Islet precursor cell (in vitro differentiated cells): ENCODE measurements around the gene MDFIC.

Source experiments
- DNase-seq: peaks from one replicate; pipeline ENCODE4 v3.0.0-alpha.2; 2018

The MDFIC gene

DNA sequence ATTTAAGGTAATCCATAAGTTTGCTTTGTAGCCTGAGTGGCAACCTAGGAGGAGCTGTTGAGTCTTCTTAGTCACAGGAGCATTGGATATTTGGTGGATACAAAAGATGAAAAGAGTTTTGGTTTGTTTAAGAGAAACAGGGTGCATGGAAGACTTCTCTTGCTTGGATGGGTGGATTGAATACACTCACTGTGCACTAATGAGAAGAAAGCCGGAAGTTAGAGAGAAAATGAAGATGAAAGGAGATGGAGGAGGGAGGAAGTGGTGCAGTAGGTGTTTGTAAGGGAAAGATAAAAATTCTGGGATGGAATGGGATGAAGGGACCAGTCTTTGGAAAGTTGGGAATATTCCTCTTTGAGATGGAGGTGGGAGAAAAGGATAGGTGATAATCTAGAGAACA, 7.7 kb downstream of the MDFIC start:
- no peak for DNase-seq

DNA sequence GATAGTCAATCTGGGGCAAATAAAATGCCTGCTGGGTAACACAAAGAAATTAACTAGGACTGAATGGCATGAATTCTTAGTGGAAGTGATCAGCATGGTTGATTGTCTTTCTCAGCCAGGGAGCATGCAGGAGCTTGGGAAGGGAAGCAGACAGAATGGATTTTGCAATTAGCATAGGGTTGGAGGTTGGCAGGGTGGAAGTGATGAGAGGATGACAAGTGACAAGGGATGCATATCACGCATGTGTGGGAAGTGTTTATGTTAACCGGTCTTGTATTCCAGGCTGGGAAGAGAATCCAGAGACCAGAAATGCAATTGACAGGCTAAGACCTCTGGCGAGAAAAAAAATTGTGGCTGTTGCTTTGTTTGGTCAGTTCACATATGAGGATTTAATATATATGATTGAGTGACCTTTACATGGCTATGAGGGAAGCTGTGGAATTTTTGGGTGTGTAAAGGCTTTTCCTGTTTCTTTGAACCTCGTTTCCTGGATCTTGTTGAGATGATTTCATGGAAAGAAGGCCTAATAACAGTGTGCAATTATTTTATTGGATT, 8.3 kb downstream of the MDFIC start:
- peak; percentile 55 for DNase-seq

DNA sequence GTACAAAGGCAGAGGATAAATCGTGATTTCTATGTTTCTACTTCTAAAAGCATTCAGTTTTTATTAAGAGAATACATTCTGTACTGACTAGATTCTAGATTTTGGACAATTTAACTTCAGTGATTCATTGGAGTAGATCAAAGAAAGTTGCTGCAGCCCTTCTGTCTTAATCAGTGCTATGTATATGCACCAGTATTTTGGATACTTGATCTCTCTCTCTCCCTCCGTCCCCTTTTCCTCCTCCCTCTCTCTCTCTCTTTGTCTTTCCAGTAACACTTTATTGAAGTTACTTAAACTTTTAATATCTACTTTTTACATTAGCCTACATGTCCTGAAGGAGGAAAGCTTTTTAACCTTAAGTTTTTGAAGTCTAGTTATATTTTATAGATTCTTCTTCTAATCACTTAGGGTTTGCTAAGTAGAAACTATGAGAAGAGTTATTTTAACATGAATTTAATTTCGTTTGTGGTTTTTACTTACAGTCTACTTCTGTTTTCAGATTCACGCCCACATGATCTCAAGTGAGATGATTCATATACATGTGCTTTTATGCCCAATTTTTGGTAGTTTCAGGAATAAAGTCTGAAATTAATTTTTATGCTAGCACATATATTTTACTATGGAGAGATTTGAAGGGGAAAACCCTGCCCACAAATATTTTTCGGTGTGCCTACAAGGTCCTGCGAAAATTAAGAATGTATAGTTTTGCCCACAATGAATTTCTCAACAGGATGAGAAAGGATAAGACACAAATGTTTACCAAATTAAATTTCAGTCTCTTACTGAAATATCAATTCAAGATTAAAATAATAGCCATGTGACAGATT, 9.1 kb downstream of the MDFIC start:
- DNase-seq, result no peak

DNA sequence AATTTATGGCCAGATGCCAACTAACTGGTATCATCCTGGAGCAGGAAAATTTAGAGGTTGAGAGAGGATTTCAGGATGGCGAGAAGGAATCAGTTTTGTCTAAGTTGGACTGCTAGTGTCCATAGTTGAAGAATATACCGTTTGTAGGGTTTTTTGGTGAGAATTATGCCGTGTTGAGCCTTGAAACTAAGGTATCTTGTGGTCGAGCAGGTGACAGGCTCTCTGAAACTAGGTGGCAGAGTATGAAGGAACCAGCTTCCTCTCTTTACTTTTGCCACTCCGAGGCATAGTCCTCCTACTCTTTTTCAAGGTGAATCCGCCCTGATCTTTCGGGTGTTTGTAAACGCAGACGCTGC, 9.7 kb downstream of the MDFIC start:
- no peak for DNase-seq

DNA sequence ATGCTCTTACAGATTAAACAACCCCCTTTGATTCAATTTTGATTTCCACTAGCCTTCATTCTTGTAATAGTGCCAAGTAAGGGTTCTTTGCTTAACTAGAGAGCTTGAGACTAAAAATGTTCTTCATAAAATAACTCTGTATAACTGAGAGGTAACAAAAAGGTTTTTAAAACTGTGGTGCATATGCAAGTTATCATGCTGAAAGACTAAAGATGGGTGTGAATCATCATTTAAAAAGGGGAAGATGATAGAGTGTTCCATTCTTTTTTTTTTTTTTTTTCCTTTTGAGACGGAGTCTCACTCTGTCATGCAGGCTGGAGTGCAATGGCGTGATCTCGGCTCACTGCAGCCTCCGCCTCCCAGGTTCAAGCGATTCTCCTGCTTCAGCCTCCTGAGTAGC, 11.1 kb downstream of the MDFIC start:
- no peak for DNase-seq

DNA sequence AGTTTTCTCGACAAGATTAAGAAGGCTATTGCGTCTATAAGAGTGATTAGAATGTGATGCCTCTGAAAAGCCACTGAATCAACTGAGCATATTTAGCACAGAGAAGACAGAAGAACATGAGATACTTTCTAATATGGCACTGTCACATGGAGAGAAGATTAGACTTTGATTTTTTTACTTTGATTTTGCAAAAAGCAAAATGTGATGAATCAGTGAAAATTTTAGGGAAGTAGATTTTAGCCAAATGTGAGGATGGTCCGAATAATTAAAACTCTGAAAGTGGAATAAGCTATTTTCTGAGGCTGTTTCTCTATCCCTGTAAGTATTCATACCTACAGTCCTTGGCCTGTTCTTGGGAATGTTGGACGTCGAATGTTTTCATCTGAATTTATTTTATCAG, 11.8 kb downstream of the MDFIC start:
- no peak for DNase-seq

DNA sequence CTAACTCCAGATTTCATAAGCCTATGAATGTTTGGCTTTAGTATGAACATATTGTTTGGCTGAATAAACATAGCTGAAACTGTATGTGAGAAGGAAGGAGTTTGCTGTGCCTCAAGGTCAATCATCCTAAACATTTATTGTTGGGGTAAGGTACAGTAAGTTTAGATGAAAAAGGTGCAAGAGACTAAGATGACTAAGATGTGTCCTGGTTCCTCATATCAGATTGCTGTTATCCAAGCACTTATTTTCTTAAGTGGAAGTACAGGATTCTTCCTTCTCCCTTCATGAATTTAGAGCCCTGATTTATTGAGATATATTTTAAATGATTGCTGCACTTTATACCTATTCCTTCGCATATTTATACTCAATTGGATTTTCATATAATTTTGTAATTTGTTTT, 12.2 kb downstream of the MDFIC start:
- DNase-seq, result no peak

DNA sequence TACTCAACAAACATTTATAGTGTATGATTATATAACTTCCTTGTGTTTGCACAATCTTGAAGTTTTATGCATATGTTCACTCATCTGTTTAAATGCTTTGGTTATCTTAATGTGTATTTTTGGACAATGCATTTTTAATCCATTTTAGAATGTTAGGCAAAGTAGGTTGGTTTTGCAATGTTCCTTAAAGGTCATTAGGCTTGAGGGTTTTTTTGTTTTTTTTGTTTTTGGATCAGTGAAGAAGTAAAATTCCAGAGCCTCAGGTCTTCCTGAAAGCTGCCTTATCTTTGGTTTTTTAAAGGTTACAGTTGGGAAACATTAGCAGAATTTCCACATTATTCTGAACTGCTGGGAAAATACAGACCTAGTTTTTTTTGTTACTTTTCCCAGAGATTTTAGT, 12.8 kb downstream of the MDFIC start:
- no peak for DNase-seq

DNA sequence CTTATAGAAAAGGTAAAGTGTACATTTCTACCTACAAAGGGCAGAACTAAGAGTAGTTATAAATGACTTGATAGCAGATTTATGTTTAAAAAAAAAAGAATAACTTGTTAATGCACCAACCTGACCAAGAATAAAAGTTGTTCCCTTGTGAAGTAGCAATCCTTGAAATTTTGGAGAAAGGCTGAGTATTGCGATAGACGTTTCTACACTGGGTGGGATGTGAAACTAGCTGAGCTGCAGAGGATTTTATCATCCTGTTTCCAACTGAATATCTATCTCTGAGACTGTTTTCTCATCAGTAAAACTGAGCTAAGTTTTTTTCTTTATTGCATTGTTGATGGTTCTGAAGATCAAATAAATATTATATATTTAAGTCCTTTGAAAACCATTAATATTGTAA, 14.6 kb downstream of the MDFIC start:
- no peak for DNase-seq

DNA sequence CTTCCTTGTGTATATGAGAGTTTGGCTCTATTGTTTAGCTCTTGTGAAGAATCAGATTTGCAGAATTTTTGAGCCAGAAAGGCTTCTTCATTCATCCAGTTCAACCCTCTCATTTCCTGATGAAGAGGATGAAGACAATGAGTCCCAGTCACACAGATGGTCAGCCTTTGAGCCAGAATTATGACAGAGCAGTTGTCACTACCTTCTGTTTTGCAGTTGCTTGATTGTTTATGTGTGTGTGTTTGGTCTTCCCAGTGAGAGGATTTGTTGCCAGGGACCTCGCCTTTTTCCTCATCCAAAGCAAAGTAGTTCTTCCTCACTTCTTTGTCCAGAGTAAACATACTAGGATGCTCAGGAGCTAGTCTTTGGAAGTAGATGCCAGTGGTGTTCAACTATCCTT, 15.6 kb downstream of the MDFIC start:
- DNase-seq, result no peak

DNA sequence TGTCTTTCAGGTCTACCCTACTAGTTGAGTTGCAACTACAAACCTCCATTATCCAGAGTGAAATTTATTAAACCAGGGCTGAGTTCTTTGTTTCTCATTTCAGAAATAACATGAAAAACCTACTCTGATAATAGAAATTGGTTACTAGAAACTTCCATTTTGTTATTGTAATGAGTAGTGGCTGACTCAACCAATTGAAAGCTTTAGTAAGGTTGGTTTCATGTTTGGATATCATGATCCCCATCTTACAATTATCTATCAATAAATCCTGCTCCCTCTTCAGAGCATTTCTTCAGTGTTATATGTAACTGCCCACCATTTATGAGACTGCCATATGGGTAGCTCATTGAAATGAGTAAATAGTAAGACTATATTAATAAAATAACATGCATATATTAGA, 16.9 kb downstream of the MDFIC start:
- no peak for DNase-seq

DNA sequence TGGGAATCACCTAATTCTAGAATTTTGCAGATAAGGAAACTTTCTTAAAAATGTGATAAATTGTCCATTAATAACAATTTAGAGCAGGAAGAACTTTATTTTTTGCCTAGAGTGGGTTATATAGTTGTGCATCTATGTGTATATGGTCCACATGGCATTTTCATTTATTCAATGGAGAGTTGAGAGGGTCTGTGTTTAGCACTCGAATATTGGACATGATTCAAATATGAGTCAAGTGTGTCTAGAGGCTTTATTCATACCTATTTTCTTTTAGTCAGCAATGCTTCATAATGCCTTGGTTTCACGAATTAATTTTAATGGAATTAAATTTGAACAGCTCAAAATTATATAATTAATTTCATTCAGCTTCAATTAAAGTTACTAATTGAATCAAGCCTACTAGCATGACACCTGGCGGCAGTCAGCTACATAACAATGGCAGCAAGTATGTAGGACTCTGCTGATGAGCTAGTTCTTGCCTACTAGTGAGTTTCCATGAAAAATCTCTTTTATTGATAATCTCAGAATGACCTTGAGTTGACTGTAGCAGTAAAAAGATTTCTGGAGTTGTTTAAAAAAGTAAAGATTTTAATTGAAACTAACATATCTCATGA, 17.7 kb downstream of the MDFIC start:
- no peak for DNase-seq

DNA sequence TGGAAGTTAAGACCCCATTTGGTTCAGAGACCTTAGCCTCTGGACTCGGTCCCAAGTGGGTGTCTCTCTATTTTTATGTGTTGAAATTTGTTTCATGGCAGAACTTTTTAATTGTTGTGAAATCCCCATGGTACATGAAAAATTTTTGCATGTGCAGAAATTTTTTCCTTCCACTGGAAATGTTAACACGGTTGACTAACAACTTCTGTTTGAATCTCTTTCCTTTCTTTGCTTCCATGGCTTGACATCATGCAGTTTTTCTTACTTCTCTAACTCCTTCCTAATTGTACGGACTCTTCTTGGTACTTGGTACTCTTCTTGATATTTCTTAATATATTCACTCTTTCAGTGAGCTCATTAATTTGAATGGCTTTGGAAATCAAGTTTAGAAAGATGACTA, 18.3 kb downstream of the MDFIC start:
- DNase-seq, result no peak

DNA sequence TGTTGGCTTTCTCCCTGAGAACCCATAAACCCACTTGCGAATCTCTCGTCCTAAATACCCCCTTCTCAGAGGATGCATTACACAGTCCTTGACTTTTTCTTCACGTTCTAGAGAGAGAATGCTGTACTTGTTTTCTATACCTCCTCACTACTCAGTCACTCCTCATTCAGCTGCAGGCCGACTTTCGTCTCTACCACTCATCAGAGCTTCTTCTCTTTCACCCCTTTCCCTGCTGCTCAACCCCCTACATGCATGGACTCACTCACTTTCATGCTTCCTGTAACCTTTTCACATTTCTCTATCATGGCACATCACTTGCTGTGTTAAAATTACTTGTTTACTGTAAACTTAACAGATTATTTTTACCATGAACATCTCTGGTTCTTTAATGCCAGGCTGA, 19.8 kb downstream of the MDFIC start:
- DNase-seq, result no peak

DNA sequence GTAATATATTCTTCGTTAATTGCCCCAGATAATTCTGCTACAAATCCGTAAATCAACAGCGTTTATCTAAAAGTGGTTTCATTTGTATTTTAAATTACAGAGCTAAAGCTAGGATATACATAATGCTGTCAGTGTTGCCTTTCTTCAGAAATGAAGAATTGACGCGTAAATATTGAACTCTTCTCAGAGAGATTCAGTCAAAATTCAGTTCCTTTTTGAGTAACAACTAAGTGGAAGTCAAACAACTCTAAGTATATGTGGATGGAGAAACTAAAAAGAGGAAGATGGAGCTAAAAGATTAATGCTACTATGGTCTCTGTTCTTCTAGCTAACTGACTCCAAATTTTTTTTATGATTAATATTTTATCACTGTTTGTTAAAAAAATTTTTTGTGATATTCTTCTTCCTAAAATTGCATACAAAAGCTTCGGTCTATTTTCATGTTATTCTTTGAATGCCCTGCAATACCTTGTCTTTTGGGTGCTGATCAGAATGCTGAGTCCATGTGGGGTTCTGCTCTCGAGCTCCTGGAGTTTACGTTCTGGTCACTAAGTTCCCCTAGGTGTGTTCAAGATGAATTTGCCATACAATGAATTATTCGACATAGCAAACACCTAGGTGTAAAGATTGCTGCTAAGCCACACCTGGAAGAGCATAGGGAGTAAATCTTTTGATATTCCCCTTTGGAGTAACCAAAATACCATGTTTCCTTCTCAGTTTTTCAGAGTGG, 20.7 kb downstream of the MDFIC start:
- no peak for DNase-seq

DNA sequence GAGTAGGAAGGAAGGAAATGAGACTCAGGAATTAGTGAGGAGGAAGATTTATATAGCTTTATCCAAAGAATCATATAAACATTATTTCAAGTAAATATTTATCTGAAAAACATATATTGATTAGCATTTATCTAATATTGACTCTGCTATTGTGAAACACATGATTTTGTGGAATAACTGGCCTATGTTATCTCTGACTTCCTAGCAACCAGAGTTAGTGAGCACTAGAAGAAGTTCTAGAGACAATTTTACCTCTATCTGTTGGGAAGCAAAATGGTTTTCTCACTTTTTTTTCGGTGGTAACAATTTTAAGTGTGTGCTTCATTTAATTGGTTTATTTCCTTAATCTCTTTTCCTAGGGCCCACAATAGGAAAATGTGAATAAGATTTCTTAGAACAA, 21.6 kb downstream of the MDFIC start:
- no peak for DNase-seq

DNA sequence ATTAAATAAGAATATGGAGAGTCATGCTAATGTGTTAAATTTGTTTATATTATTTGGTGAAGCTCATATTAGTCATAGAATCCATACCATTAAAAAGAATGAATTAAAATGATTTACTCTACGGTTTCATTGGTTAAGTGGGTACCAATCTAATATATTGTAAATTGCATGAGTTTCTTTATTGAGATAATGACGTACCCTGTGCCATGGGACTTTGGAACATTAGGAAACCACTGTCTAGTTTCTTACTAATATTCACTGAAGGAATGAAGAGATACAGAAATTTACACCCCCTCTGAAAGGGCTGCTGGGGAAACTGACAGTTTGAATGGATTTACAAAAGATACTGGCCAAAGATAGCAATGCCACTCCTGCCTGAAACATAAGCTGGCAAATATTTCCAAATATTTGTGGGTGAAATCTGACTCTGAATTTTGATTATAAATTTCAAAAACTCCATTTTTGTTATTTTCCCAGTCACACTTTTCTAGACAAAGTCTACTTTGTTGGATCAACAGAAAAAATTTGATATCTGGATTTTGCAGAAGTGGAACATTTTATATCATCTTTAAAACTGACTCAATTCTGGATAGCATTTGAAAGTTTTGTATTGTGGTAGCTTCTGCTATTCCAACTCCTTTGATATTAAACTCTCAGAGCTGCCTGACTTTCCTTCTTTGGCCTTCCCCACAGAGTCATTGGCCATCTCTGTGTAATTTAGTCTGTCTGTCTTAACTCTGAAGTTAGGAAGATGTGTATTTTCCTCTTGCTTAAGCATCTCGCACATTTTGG, 22.3 kb downstream of the MDFIC start:
- DNase-seq, result no peak

DNA sequence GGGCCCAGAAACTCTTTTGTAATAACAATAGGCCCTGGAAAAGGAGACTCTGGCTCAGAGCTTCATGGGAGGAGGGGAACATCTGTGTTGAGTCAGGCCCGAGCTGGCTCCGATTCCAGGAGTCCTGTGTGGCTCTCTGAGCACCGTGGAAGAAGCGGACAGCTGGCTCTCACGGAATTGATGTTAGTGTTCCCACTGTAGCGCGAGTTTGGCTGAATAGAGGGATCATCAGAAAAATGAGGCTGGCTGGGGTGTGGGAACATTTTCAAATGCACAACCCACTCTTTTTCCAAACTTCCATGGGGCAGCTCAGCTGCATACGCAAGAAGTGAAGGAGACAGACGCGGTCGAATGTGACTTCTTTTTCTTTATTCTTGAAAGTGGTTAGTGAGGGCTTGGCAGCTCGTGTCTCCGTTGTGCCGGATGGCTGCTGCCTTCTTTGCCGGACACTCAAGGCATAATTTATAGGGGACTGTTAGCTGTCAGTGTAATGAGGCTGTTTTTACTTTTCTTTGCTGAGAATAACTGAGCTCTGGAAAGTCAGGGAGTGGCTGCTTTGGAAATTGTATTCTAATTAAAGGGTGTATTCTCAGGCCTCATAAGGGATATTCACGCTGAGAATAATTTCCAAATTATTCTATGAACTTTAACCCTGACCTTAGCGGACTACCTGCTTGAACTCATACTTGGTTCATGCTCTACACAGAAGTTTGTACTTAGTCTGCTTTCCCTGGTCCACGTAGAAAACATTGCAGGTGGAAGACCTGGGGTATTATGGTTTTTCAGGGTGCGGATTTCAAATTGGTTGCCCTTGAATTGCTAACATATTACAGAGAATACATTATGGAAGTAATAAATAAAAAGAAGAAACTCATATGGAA, 23.1 kb downstream of the MDFIC start:
- DNase-seq, result peak; percentile 56

DNA sequence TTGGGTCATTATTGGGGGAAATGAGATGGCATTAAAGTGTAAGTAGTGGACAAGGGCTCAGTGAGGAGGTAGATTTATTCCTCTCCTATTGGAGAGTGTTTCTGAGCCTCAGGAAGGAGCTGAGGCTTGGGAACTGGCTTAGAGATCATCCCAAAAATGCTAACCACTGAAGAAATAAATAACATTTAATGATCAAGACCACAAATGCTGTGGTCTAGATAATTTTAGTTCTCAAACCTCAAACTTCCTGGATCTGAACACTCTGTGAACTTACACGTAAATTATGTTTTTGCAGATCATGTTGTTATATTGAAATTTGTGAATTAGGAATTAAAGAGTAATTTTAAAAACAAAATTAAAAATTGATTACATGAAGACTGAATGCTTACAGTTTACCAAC, 27.3 kb downstream of the MDFIC start:
- DNase-seq, result no peak

DNA sequence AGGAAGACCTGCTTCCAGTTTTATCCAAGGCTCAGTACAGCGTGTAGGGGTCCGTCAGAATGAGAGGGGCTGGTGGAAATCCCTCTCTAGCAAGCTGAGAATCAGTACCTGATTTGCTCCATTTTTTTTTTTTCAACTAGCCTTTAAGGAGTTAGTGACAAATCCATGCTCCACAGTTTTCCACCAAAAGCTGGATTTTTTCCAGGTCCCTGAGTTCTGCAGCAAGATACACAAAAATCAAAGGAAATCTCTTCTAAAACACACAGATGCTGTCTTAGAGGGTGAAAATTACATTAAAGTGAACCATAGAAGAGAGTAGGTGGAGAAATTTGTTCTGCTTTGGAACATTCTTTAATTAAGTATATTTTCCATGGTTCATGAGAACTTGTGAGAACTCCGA, 30.4 kb downstream of the MDFIC start:
- no peak for DNase-seq

DNA sequence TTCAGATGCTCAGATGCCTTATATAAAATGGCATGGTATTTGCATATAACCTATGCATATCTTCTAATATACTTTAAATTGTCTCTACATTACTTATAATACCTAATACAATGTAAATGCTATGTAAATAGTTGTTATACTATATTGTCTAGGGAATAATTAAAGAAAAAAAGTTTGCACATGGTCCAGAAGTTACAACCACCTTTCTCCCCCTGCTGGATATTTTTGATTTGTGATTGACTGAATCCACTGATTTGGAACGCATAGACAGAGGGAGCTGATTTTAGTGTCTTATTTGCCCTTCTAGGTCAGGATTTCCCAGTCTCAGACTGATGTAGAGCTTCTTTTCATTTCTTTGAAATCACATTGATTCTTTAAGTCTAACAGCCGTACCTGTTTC, 31.8 kb downstream of the MDFIC start:
- DNase-seq, result no peak

DNA sequence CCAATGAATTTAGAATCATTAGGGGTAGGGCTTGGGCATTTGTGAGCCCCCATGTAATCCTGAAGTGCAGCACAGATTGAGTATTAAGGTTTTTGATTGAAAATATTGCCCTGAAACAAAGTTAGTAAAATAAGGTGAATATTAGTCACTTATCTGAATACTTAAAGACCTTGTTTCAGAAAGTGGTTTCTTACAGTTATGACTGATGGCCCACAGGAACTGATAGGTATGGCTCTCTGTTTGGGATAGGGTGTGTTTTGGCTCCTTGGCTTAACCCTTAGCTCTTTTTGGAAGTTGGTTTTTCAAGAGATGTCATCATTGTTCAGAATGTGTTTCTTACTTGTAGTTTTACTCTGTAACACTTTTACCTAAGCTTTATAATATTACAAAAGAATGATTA, 34.8 kb downstream of the MDFIC start:
- no peak for DNase-seq
